Stimulated activated CD8-positive, alpha-beta memory T cell treated with anti-CD3 and anti-CD28 coated beads, Interleukin-4, amount 100 ng/mL, for 48 hours (primary cell): ENCODE data around the gene SAMD1.
"Not testable (repeated sequence)": the region's sequence is repeated elsewhere in the genome, so short reads cannot be mapped to it uniquely, and the experiment has no call there.

ENCODE experiments used
- DNase-seq: peaks from one replicate; pipeline ENCODE4 v3.0.0-alpha.2; 2020

The SAMD1 gene

DNA sequence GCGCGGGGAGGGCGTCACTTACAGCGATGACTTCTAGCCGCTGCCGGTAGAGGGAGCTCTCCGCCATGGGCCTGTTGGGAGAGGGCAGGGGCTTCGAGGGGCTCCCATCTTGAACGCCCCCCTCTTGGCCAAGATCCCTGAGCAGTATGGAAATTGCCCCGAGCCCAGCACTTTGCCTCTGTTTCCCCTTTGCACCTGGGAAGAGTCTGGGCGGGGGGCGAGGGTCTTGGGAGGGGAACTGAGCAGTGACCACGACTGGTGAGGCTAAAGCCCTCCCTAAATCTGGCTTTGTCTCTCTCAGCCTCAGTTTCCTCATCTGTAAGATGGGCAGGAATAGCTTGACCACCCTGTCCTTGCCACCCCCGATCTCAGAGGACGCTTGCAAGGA is 31.5 kb downstream of the SAMD1 start:
- peak; percentile 80 for DNase-seq

DNA sequence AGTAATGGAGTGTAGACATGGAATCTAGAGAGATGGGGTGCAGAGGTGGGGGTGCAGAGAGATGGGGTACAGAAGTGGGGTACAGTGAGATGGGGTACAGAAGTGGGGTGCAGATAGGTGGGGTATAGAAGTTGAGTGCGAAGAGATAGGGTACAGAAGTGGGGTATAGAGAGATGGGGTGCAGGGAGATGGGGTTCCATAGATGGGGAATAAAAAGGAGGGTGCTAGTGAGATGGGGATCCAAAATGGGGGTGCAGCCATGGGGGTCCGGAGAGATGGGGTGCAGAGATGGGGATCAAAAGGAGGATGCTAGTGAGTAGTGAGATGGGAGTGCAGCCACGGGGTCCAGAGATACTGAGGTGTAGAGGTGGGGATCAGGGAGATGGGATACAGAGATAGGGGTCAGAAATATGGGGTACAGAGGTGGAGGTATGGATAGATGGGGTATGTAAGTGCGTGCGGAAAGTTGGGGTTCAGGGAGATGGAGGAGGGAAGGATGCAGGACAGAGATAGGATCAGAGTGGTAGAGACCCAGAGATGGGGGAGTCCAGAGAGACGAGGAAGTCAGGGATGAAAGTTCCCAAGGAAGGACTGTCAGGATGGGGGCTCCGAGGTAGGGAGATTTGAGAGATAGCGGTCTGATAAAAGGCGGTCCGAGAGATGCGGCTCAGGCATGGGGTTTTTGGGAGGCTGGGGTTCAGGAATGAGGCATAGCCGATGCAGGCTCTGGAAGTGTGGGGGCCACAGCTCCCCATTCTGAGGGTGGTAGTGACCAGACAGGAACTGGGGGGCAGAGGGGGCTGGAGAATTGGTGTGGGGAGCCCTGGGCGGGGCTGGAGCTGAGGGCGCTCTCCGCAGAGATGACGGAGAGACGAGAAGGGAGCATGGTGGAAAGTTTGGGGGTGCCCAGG is 32.1 kb downstream of the SAMD1 start:
- DNase-seq: no peak

- no peak for DNase-seq
These were observed 33.7 kb downstream of the SAMD1 start for GRCh38 chr19:14056741-14057356.

GRCh38 chr19:14056069-14056666 is 34.4 kb downstream of the SAMD1 start:
- no peak for DNase-seq

GRCh38 chr19:14055396-14055795 is 35.2 kb downstream of the SAMD1 start:
- no peak for DNase-seq

DNA sequence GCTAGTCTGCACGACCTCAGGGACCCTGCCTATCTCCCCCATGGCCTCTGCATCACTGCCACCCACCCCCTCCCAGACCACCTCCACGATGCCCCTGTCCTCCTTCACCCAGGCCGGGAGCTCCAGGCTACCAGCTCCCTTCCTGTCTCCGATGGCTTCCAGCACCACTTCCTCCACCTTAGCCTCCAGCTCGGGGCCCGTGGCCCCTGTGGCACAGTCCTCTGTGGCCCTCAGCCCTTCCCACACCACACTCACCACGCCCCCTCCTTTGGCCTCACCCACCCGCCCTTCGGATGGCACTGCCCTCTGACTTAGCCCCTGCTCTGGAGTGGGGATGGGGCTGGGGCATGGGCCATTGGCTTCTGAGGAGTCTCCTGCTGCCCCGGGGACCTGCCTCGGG is 35.8 kb downstream of the SAMD1 start:
- no peak for DNase-seq

DNA sequence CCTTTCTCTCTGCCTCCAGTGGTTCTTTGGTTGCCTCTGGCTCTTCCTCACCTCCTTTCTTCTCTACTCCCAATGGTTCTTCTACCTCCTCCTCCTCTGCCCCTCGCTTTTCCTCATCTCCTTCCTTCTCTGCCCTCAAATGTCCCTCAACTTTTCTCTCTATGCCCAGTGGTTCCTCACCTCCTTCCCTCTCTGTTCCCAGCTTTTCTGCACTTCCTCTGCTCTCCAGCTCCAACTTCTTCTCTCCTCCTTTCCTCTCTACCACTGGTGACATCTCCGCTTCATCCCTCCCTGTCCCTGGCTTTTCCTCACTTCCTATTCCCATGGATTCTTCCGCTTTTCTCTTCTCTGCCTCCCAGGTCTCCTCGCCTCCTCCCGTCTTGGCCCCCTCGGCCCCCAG is 36.5 kb downstream of the SAMD1 start:
- DNase-seq: no peak

GRCh38 chr19:14053500-14053899 is 37.1 kb downstream of the SAMD1 start:
- DNase-seq: no peak

- no peak for DNase-seq
These were observed 37.5 kb downstream of the SAMD1 start for GRCh38 chr19:14053032-14053431.

DNA sequence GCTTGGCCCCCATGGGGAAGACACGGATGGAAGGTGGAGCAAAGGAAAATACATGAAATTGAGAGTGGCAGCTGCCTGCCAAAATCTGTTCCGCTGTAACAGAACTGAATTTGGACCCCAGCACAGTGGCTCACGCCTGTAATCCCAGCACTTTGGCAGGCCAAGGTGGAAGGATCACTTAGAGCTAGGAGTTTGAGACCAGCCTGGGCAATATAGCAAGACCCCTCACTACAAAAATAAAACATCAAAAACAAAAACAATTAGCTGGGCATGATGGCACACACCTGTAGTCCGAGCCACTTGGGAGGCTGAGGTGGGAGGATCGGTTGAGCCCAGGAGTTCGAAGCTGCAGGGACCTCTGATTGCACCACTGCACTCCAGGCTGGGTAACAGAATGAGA is 38.1 kb downstream of the SAMD1 start:
- no peak for DNase-seq

- no peak for DNase-seq
These were observed 38.6 kb downstream of the SAMD1 start for GRCh38 chr19:14051980-14052379.

DNA sequence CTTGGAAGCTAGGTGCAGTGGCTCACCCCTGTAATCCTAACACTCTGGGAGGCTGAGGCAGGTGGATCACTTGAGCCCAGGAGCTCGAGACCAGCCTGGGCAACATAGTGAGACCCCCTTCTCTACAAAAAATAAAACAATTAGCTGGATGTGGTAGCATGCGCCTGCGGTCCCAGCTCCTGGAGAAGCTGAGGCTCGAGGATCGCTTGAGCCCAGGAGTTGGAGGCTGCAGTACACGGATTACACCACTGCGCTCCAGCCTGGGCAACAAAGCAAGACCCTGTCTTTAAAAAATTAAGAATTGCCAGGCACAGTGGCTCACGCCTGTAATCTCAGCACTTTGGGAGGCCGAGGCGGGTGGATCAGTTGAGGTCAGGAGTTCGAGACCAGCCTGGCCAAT is 39.6 kb downstream of the SAMD1 start:
- not testable (repeated sequence) for DNase-seq

- DNase-seq: no peak
These were observed 40.0 kb downstream of the SAMD1 start for GRCh38 chr19:14050512-14050911.

GRCh38 chr19:14048443-14049153 is 42.0 kb downstream of the SAMD1 start:
- peak; percentile 91 for DNase-seq

DNA sequence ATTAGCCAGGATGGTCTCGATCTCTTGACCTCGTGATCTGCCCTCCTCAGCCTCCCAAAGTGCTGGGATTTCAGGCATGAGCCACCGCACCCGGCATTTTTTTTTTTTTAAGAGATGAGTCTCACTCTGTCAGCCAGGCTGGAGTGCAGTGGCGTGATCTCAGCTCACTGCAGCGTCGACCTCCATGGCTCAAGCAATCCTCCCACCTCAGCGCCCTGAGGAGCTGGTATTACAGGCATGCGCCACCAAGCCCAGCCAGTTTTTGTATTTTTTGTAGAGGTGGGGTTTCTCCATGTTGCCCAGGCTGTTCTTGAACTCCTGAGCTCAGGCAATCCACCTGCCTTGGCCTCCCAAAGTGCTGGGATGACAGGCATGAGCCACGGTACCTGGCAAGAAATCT is 42.7 kb downstream of the SAMD1 start:
- DNase-seq: not testable (repeated sequence)

DNA sequence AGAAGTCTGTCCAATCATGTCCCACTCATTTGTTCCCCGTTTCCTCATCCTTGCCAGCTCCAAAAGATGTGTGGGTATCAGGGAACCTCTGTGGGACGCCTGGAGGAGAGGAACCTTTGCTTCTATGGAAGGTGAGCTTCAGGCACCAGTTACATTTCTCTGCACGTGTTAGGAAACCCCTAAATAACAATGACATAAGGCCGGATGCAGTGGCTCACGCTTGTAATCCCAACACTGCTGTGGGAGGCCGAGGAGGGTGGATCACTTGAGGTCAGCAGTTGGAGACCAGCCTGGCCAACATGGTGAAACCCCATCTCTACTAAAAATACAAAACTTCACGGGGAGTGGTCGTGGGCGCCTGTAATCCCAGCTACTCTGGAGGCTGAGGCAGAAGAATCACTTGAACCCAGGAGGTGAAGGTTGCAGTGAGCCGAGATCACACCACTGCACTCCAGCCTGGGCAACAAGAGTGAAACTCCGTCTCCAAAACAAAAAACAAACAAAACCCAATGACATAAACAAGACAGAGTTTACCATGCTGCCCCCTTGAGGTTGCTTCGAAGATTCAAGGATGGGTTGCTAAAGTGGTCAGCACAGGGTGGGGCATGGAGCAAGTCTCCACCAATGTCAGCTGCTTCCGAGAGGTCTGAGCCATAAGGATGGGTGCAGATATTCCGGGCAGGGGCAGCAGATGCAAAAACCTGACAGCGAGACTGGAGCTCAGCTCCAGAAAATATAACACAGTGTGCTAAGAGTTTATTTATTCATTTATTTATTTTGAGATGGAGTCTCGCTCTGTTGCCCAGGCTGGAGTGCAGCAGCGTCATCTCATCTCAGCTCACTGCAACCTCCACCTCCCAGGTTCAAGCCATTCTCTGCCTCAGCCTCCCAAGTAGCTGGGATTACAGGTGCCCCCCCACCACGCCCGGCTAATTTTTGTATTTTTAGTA is 47.6 kb downstream of the SAMD1 start:
- peak; percentile 46 for DNase-seq

GRCh38 chr19:14039181-14039580 is 51.4 kb downstream of the SAMD1 start:
- no peak for DNase-seq
